GM10248 (cell line): ENCODE data around the gene ELOVL5.

Experiments used
- CTCF ChIA-PET: fragments of 300-600 bp; sonication (Branson Sonifier 250); formaldehyde crosslinking; extraction: SDS; loops from one replicate; lab custom pipeline; 2021; ENCODE audit warnings: antibody characterized with exemption; lab: Yijun Ruan, JAX
- POLR2A ChIA-PET: fragments of 350-650 bp; sonication (Branson Sonifier 250); formaldehyde crosslinking; extraction: SDS; loops from one replicate; lab custom pipeline; 2020; ENCODE audit warnings: antibody characterized with exemption; lab: Yijun Ruan, JAX
- DNase-seq: peaks from one replicate; pipeline ENCODE4 v3.0.0; 2012; ENCODE audit errors: extremely low spot score
- CTCF ChIP-seq: IDR thresholded peaks from 2 replicates; pipeline ENCODE4 v1.5.1; 2012; ENCODE audit warnings: mild to moderate bottlenecking, low read depth; ENCODE audit errors: extremely low read depth, missing control alignments, control extremely low read depth

ELOVL5 gene

GRCh38 chr6:53273370-53273769, 75.4 kb downstream of the ELOVL5 start:
- ChIA-PET CTCF (interaction anchor here (0.9 to 1.8 kb wide), 12 partner anchors 10 to 160 kb away, joined by 3 to 9 read pairs (median 3); no protein-coding TSS in a partner anchor), POLR2A (no interaction called here)
- TF ChIP-seq CTCF, result no peak
- no peak for DNase-seq

- ChIA-PET POLR2A (no interaction called here), CTCF (interaction anchor here (1.1 kb wide), 1 partner anchor 10 kb away, joined by 3 read pairs; no protein-coding TSS in a partner anchor)
- no peak for DNase-seq
- TF ChIP-seq CTCF, result no peak
Observed at GRCh38 chr6:53269827-53270226, 78.9 kb downstream of the ELOVL5 start.

- CTCF ChIA-PET, result interaction anchor here (0.6 kb wide), 1 partner anchor 20 kb away, joined by 3 read pairs; no protein-coding TSS in a partner anchor
- TF ChIP-seq CTCF, result no peak
- POLR2A ChIA-PET, result no interaction called here
- no peak for DNase-seq
Observed at GRCh38 chr6:53268858-53269608, 79.7 kb downstream of the ELOVL5 start.

- TF ChIP-seq CTCF, result no peak
- POLR2A ChIA-PET, result no interaction called here
- DNase-seq, result no peak
- CTCF ChIA-PET, result interaction anchor here (0.8 to 1.0 kb wide), 2 partner anchors 16 to 43 kb away, joined by 3 to 5 read pairs; no protein-coding TSS in a partner anchor
Observed at GRCh38 chr6:53266553-53267090, 82.1 kb downstream of the ELOVL5 start.

GRCh38 chr6:53264915-53265607, 83.7 kb downstream of the ELOVL5 start:
- TF ChIP-seq CTCF, result no peak
- DNase-seq, result no peak
- ChIA-PET CTCF (interaction anchor here (2.1 kb wide), 1 partner anchor 13 kb away, joined by 5 read pairs; no protein-coding TSS in a partner anchor), POLR2A (no interaction called here)

- POLR2A ChIA-PET, result no interaction called here
- no peak for DNase-seq
- TF ChIP-seq CTCF, result no peak
- CTCF ChIA-PET, result interaction anchor here (2.1 to 2.7 kb wide), 2 partner anchors 9 to 14 kb away, joined by 5 to 9 read pairs; no protein-coding TSS in a partner anchor
Observed at GRCh38 chr6:53264337-53264736, 84.4 kb downstream of the ELOVL5 start.
